NCI-H526 treated with DMSO at 0.1 percent for 48 hours (cell line): ENCODE results near the gene TMEM169.
"Not testable (repeated sequence)": the region's sequence is repeated elsewhere in the genome, so short reads cannot be mapped to it uniquely, and the experiment has no call there.

Experiments used
- DNase-seq: peaks from one replicate; lab custom pipeline; 2025; lab: John Stamatoyannopoulos, UW

TMEM169 gene

GRCh38 chr2:216071111-216071851, 10.4 kb upstream of the TMEM169 start:
- DNase-seq, result no peak

- DNase-seq, result no peak
Measured at GRCh38 chr2:216072473-216072872, 9.2 kb upstream of the TMEM169 start.

- DNase-seq, result no peak
Measured at GRCh38 chr2:216073773-216074172, 7.9 kb upstream of the TMEM169 start.

- no peak for DNase-seq
Measured at GRCh38 chr2:216074380-216074779, 7.3 kb upstream of the TMEM169 start.

GRCh38 chr2:216074794-216075193, 6.9 kb upstream of the TMEM169 start:
- DNase-seq, result no peak

GRCh38 chr2:216075510-216076485, 5.9 kb upstream of the TMEM169 start:
- DNase-seq, result no peak

- no peak for DNase-seq
Measured at GRCh38 chr2:216078776-216079175, 2.9 kb upstream of the TMEM169 start.

GRCh38 chr2:216080048-216080447, 1.7 kb upstream of the TMEM169 start:
- not testable (repeated sequence) for DNase-seq

- no peak for DNase-seq
Measured at GRCh38 chr2:216081012-216081411, 707 bp upstream of the TMEM169 start.

GRCh38 chr2:216082117-216082711, 495 bp downstream of the TMEM169 start:
- DNase-seq, result no peak

GRCh38 chr2:216082805-216083204, 1.1 kb downstream of the TMEM169 start:
- DNase-seq, result peak; percentile 24

GRCh38 chr2:216083464-216084281, 2.0 kb downstream of the TMEM169 start:
- DNase-seq, result no peak

GRCh38 chr2:216084547-216084946, 2.8 kb downstream of the TMEM169 start:
- no peak for DNase-seq

- no peak for DNase-seq
Measured at GRCh38 chr2:216086207-216086893, 4.6 kb downstream of the TMEM169 start.

GRCh38 chr2:216090369-216090786, 8.7 kb downstream of the TMEM169 start:
- no peak for DNase-seq

GRCh38 chr2:216092646-216093045, 10.9 kb downstream of the TMEM169 start:
- DNase-seq, result no peak

GRCh38 chr2:216094701-216095100, 13.0 kb downstream of the TMEM169 start:
- DNase-seq, result no peak

- no peak for DNase-seq
Measured at GRCh38 chr2:216098421-216099334, 17.0 kb downstream of the TMEM169 start.

- DNase-seq, result no peak
Measured at GRCh38 chr2:216101109-216101508, 19.4 kb downstream of the TMEM169 start.

GRCh38 chr2:216103213-216103612, 21.5 kb downstream of the TMEM169 start:
- DNase-seq, result no peak
